ENCODE data around the gene CELA1.
A peak's percentile ranks its signal among the peaks of the same experiment; 100 is the strongest.

CELA1 gene

DNA sequence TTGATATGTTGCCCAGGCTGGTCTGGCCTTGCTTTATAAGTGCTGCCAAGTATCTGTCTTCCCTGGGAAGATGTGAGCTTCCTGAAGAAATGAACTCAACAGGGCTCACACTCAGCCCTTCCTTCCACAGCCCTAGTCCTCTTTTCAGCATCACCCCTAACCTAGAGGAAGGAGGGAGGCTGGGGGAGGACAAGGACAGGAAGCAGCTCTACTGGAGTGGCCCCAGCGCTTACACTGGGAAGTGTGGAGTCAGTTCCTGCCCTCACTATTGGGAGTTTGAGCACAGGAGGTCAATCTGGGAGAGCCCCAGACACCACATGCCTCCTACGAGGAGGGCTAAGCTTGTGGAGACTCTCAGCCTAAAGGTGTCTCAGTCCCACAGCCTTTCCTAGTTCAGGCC lies 27.9 kb upstream of the CELA1 start:
- DNase-seq: no peak

DNA sequence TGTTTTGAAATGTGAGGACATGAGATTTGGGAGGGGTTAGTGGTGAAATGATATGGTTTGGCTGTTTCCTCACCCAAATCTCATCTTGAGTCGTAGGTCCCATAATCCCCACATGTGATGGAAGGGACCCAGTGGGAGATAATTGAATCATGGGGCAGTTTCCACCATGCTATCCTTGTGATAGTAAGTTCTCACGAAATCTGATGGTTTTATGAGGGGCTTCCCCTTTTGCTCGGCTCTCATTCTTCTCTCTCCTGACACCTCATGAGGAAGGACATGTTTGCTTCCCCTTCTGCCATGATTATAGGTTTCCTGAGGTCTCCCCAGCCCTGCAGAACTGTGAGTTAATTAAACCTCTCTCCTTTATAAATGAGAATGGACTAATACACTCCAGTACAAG lies 26.7 kb upstream of the CELA1 start:
- no peak for DNase-seq

GRCh38 chr12:51372021-51372420 lies 25.5 kb upstream of the CELA1 start:
- no peak for DNase-seq

DNA sequence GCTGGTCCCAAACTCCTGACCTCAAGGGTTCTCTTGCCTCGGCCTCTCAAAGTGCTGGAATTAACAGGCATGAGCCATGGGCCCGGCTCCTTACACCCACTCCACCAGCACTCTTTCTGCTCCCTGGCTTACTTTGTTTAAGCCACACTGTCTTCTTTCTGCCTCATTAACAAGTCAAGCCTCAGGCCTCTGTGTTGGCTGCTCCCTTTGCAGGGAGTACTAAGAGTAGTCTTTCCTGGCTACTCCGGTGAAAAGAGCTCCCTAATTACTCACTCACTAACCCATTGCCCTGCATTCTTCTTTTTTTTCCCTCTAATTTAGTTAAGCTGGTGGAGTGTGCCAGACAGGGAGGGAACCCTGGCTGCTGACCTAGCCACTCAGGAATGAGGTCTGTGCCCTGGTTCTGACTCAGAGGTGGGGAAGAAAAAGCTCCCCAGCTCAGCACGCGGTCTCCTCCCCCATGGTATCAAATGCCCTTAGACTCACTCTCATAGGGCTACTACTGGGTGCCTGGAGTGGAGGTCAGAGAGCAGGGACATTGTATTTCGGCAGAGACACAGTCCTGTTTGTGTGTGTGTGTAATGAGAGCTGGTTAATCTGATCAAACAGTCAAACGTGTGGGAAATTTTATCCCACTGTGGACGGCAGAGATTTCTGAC lies 24.9 kb upstream of the CELA1 start:
- no peak for DNase-seq

- no peak for DNase-seq
These were observed 24.2 kb upstream of the CELA1 start for GRCh38 chr12:51370667-51371066.

DNA sequence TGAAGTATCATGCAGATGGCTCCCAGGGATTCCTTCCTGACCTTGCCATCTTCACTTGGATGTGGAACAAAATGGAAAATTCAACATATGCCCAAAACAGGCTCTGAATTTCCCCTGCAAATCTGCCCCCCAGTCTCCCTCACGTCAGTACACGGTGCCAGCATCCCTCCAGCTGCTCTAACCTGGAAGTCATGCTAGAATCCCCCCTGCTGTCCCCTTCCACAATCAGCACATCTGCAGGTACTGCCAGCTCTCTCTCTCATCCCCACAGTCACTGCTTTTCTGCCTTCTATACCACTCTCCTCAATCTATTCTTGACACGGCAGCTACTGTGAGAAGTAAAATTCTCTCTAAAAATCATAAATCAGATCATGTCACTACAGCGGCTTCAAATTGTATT lies 23.1 kb upstream of the CELA1 start:
- no peak for DNase-seq

- peak; percentile 73 for DNase-seq
These were observed 22.4 kb upstream of the CELA1 start for GRCh38 chr12:51368640-51369517.

- DNase-seq: no peak
These were observed 18.8 kb upstream of the CELA1 start for GRCh38 chr12:51365276-51365675.

GRCh38 chr12:51364001-51364400 lies 17.5 kb upstream of the CELA1 start:
- no peak for DNase-seq

DNA sequence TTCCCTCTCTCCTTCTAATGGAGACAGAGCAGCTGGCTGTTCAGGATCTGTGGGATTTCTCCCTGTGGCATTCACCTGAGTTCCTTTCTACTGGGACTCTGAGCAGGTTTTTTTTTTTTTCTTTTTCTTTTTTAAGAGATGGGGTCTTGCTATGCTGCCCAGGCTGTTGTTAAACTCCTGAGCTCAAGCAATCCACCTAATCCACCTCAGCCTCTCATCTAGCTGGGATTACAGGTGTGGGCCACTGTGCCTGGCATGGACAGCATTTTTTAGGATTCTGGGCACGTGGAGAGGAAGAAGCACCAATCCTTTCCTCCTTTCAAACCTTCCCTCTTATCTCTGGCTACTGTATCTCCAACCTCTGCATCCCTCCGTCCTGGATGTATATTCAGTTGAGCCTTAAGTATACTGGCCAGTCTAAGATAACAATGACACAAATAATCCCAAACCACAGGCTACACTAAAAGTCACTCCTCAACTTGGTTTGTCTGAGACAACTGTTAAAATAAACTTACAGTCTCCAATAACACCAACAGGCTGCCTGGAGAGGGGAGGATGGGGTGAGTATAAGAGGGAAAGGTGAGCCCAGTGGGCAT lies 16.4 kb upstream of the CELA1 start:
- DNase-seq: no peak

GRCh38 chr12:51362307-51362706 lies 15.8 kb upstream of the CELA1 start:
- no peak for DNase-seq

- DNase-seq: no peak
These were observed 14.9 kb upstream of the CELA1 start for GRCh38 chr12:51361161-51362016.

GRCh38 chr12:51360315-51360714 lies 13.8 kb upstream of the CELA1 start:
- DNase-seq: no peak

GRCh38 chr12:51359851-51360250 lies 13.4 kb upstream of the CELA1 start:
- DNase-seq: no peak

DNA sequence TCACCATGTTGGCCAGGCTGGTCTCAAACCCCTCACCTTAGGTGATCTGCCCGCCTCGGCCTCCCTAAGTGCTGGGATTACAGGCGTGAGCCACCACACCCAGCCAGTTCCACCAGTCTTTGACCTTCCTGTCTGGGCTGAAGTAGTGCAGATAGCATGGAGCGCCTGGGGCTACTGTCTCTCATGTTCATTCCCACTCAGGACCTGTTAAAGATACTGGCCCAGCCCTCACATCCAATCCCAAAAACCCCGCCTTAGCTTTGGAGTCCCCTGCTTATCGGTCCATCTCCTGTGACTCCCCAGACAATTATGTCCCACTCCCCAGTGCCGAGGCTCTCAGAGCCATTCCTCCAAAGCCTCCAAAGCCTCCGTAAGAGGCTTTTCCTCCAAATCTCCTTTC lies 12.0 kb upstream of the CELA1 start:
- DNase-seq: no peak

GRCh38 chr12:51357374-51358047 lies 11.0 kb upstream of the CELA1 start:
- DNase-seq: no peak

DNA sequence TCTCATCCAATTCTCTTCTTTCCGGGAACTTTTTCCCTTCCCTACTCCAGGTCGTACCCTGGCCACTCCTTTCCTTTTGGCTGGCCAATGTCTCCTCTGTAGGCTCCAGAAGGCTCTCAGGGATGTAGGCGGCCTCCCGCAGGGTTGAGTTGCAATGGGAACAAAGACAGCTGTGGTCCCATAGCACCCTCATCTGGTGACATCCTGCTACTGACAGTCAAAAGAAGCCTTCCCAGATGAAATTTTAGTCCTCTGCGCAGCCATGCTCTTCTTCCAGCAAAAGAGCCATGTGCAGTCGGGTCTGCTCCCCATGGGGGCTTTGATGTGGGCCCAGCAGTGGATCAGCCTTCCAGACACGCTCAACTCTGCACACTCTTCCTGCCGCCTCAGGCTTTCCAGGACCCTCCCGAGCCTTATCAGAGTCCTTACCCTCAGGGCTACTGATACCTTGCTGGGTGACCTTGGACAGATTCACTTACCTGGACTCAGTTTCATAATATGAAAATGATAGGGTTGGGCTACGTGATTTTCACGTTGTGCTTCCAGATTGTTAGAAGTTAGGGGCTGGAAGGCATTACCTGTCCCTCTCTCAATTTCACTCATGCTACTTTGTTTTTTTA lies 5.5 kb upstream of the CELA1 start:
- peak; percentile 9 for DNase-seq

- DNase-seq: no peak
These were observed 2.5 kb upstream of the CELA1 start for GRCh38 chr12:51349026-51349425.

- no peak for DNase-seq
These were observed 1.6 kb upstream of the CELA1 start for GRCh38 chr12:51348116-51348515.

GRCh38 chr12:51345681-51346080 lies 798 bp downstream of the CELA1 start:
- DNase-seq: no peak

DNA sequence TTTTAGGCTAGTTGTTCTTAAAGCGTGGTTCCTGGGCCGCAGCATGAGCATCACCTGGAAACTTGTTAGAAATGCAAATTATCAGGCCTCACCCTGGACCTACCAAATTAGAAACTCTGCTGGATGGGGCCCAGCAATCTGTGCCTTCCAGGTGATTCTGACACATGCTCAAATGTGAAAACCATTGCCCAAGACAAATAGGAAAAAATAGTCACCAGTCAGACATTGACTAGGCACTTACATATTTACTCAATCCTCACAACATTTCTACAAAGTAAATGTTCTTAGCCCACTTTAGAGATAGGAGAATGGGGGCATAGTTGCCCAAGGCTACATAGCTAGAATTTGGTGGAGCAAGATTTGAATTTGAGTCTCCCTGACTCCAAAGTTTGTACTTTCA lies 3.3 kb downstream of the CELA1 start:
- DNase-seq: no peak

- DNase-seq: no peak
These were observed 4.1 kb downstream of the CELA1 start for GRCh38 chr12:51342416-51342815.
